Esophagus muscularis mucosa (tissue), 3 donors: Measurements from ENCODE around the gene ISG15.

Source experiments
- EP300 ChIP-seq: sonication (generic); formaldehyde crosslinking; IDR thresholded peaks from one replicate; pipeline ENCODE4 v1.6.1; 2017; ENCODE audit warnings: antibody characterized with exemption
- POLR2AphosphoS5 ChIP-seq, 2 donors: sonication (generic); formaldehyde crosslinking; IDR thresholded peaks; one replicate each; pipeline ENCODE4 v1.6.1; 2017; ENCODE audit warnings: antibody characterized with exemption in 2 of 2

DNA sequence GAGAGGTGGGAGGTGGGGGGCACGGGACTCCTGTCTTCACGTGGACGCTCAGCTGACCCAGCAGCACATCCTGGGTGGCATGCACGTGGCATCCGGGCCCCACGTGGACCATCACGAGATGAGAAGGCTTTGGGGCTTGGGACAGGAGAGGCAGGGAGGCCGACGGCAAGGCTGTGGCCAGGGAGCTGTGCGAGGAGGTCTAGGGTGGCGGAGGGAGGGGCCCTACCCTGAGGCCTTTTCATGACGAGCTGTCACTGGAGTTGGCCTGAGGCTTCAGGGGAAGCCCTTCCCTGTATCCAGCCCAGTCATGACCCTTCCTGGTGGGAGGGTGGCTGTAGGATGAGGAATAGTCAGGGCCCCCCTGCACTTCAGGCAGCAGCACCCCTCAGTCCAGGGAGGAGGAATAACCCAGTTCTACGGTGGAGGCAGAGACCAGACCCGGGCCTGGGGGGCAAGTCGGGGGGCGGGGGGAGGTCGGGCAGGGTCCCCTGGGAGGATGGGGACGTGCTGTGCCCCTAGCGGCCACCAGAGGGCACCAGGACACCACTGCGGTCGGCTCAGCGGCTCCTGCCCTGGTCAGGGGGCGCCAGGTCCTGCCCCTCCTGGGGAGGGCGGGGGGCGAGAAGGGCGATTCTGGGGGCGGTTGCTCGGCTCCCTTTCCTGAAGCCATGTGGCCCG lies 29.4 kb upstream of the ISG15 start:
- TF ChIP-seq POLR2AphosphoS5 (IDR thresholded peaks at IDR 0.05): no peak
- TF ChIP-seq EP300: no peak
